ENCODE data around the gene B3GNT7. TPM values are rescaled to one million over a fixed set of nuclear protein-coding genes. Genes with fewer than 3 reads are reported as not detected.
A peak's percentile ranks its signal among the peaks of the same experiment; 100 is the strongest.

B3GNT7 gene
- polyA plus RNA-seq, 1 donor (not counting 4 experiments of a cell fraction or from before 2014, with no cell fraction given), result not detected

DNA sequence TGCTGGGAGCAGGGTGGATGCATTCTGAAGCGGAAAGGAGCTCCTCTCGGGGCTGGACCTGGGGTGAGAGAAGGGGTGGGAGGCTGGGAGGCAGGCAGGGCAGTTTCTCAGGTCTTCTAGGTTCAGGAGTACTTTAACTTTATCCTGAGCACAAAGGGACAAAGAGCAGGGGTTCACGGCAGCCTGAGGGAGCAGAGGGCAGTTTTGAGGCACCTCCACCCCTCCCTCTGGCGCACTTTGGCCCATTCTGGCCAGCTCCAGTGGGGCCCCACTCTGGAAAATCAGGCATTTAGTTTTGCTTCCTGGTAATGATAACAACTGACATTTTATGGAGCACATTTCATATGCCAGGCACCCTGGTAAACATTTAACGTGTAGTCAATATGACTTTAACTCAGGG lies 14.3 kb downstream of the B3GNT7 start:
- Histone ChIP-seq H3K79me2 (ENCODE audit: control insufficient read depth, insufficient read depth, low read length) (no peaks in the 10 kb centered on the region), H2AFZ (ENCODE audit: control insufficient read depth, low read length) (no peak overlapping the region), H3K9ac (ENCODE audit: control insufficient read depth, extremely low read depth, insufficient read depth, low read length) (no peak overlapping the region), H3K27me3 (ENCODE audit: control insufficient read depth, extremely low read depth, insufficient read depth, low read length) (no peaks in the 10 kb centered on the region), H3K9me3 (ENCODE audit: control insufficient read depth, low read depth, low read length) (no peaks in the 10 kb centered on the region), H4K20me1 (ENCODE audit: control insufficient read depth, extremely low read depth, insufficient read depth, low read length) (no peaks in the 10 kb centered on the region), H3K4me1 (ENCODE audit: control insufficient read depth, extremely low read depth, insufficient read depth, low read length) (peaks cover 2% of the 10 kb centered on the region), H3K36me3 (ENCODE audit: control insufficient read depth in 2 of 2, extremely low read depth in 1 of 2, insufficient read depth in 2 of 2, low read length in 2 of 2) (no peaks in the 10 kb centered on the region), H3K9me1 (ENCODE audit: control insufficient read depth, extremely low read depth, insufficient read depth, low read length) (no peaks in the 10 kb centered on the region), H3K27ac (ENCODE audit: control insufficient read depth, insufficient read depth, low read length) (no peak overlapping the region), H3K4me3 (ENCODE audit: control insufficient read depth in 2 of 3, extremely low read depth in 1 of 3, insufficient read depth in 2 of 3, low read depth in 1 of 3, low read length in 3 of 3) (no peak overlapping the region), H3K4me2 (ENCODE audit: control insufficient read depth, extremely low read depth, insufficient read depth, low read depth, low read length) (no peak overlapping the region)
- DNase-seq (ENCODE audit: low read depth, low spot score) (no peak), FAIRE-seq (no peak)
- TF ChIP-seq, protein P1, sequence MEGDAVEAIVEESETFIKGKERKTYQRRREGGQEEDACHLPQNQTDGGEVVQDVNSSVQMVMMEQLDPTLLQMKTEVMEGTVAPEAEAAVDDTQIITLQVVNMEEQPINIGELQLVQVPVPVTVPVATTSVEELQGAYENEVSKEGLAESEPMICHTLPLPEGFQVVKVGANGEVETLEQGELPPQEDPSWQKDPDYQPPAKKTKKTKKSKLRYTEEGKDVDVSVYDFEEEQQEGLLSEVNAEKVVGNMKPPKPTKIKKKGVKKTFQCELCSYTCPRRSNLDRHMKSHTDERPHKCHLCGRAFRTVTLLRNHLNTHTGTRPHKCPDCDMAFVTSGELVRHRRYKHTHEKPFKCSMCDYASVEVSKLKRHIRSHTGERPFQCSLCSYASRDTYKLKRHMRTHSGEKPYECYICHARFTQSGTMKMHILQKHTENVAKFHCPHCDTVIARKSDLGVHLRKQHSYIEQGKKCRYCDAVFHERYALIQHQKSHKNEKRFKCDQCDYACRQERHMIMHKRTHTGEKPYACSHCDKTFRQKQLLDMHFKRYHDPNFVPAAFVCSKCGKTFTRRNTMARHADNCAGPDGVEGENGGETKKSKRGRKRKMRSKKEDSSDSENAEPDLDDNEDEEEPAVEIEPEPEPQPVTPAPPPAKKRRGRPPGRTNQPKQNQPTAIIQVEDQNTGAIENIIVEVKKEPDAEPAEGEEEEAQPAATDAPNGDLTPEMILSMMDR (optimal IDR thresholded peaks at IDR 0.05 in 1 of 3, IDR thresholded peaks at IDR 0.05 in 1 of 3, conservative IDR thresholded peaks at IDR 0.05 in 1 of 3; ENCODE audit: extremely low read depth in 1 of 3, insufficient read depth in 2 of 3, low read length in 3 of 3), result no peak
- no peak for TF ChIP-seq EZH2 (IDR thresholded peaks at IDR 0.05; ENCODE audit: low read length)
- dilution Hi-C loops (cut with MboI; ENCODE audit: extremely low pct_ligation_motif_present, low sequenced_read_pairs), result no loop called here

DNA sequence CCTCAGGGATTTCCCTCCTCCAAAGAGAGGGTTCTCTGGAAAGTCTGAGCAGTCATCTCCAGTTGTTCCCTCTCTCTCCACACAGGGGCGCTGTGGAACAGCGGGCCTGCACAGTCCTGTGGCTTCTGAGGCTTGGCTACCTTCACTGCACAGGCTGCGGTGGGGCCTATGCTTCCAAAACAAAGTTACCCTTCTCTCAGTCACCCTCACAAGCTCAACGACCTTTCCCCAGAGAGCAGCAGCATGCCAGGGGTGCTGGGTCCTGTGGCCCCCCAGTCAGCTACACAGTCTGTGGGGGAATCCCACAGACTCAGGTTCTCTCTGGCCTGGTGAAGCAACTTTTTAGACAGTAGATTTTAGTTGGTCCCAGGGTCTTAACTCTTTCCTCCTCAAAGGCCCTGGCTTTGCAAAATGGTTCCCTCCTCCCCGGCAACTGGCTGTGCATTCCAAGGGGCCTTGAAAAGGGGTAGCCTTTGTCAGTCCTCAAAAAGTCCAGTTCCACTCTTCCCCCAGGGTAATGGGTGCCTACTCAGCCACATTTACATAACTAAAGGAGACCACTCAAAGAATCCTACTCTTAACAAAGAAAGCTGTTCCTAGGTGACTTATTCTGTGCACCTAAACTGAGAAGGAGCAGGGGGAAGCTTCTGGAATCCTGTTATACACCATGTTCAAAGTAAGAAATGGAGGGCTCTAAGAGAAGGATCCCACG lies 14.9 kb downstream of the B3GNT7 start:
- no peak overlapping the region for H3K4me2 ChIP-seq (ENCODE audit: control insufficient read depth, extremely low read depth, insufficient read depth, low read depth, low read length)
- no peak overlapping the region for H3K27ac ChIP-seq (ENCODE audit: control insufficient read depth, insufficient read depth, low read length)
- H3K36me3 ChIP-seq (ENCODE audit: control insufficient read depth in 2 of 2, extremely low read depth in 1 of 2, insufficient read depth in 2 of 2, low read length in 2 of 2), result no peaks in the 10 kb centered on the region
- H3K4me1 ChIP-seq (ENCODE audit: control insufficient read depth, extremely low read depth, insufficient read depth, low read length), result peaks cover 2% of the 10 kb centered on the region
- no peak overlapping the region for H2AFZ ChIP-seq (ENCODE audit: control insufficient read depth, low read length)
- FAIRE-seq, result no peak
- no peak overlapping the region for H3K4me3 ChIP-seq (ENCODE audit: control insufficient read depth in 2 of 3, extremely low read depth in 1 of 3, insufficient read depth in 2 of 3, low read depth in 1 of 3, low read length in 3 of 3)
- H3K9me1 ChIP-seq (ENCODE audit: control insufficient read depth, extremely low read depth, insufficient read depth, low read length), result no peaks in the 10 kb centered on the region
- H3K27me3 ChIP-seq (ENCODE audit: control insufficient read depth, extremely low read depth, insufficient read depth, low read length), result no peaks in the 10 kb centered on the region
- H3K9ac ChIP-seq (ENCODE audit: control insufficient read depth, extremely low read depth, insufficient read depth, low read length), result no peak overlapping the region
- no peak for DNase-seq (ENCODE audit: low read depth, low spot score)
- TF ChIP-seq, protein P1 (optimal IDR thresholded peaks at IDR 0.05 in 1 of 3, IDR thresholded peaks at IDR 0.05 in 1 of 3, conservative IDR thresholded peaks at IDR 0.05 in 1 of 3; ENCODE audit: extremely low read depth in 1 of 3, insufficient read depth in 2 of 3, low read length in 3 of 3), result peak; percentile 37 to 70 (median 38)
- no peak for TF ChIP-seq EZH2 (IDR thresholded peaks at IDR 0.05; ENCODE audit: low read length)
- no peaks in the 10 kb centered on the region for H4K20me1 ChIP-seq (ENCODE audit: control insufficient read depth, extremely low read depth, insufficient read depth, low read length)
- H3K9me3 ChIP-seq (ENCODE audit: control insufficient read depth, low read depth, low read length), result no peaks in the 10 kb centered on the region
- H3K79me2 ChIP-seq (ENCODE audit: control insufficient read depth, insufficient read depth, low read length), result no peaks in the 10 kb centered on the region
- dilution Hi-C loops (cut with MboI; ENCODE audit: extremely low pct_ligation_motif_present, low sequenced_read_pairs), result no loop called here

Measured in keratinocyte (primary cell).